ENCODE data around the gene ZBTB18.

- no peak for TF ChIP-seq CTCF (conservative IDR thresholded peaks at IDR 0.05 in 1 of 2, IDR thresholded peaks at IDR 0.05 in 1 of 2; ENCODE audit: extremely low read depth in 1 of 2, insufficient read depth in 1 of 2, low read depth in 1 of 2, low read length in 2 of 2)
- no peak for TF ChIP-seq EZH2 (IDR thresholded peaks at IDR 0.05; ENCODE audit: borderline replicate concordance, low read length)
Observed at GRCh38 chr1:244106176-244106575, 55.1 kb downstream of the ZBTB18 start.

All from mammary epithelial cell (primary cell).